Neural progenitor cell (in vitro differentiated cells): Measurements from ENCODE around the gene MATN1.

Experiments used
- CTCF ChIP-seq: fragments of 200-600 bp; sonication (generic); IDR thresholded peaks from 2 replicates; pipeline ENCODE4 v1.5.1; 2017; ENCODE audit warnings: antibody characterized with exemption, mild to moderate bottlenecking
- EZH2 ChIP-seq: fragments of 200-600 bp; sonication (generic); IDR thresholded peaks from 2 replicates; pipeline ENCODE4 v1.6.1; 2017; ENCODE audit warnings: antibody characterized with exemption, mild to moderate bottlenecking, moderate library complexity

DNA sequence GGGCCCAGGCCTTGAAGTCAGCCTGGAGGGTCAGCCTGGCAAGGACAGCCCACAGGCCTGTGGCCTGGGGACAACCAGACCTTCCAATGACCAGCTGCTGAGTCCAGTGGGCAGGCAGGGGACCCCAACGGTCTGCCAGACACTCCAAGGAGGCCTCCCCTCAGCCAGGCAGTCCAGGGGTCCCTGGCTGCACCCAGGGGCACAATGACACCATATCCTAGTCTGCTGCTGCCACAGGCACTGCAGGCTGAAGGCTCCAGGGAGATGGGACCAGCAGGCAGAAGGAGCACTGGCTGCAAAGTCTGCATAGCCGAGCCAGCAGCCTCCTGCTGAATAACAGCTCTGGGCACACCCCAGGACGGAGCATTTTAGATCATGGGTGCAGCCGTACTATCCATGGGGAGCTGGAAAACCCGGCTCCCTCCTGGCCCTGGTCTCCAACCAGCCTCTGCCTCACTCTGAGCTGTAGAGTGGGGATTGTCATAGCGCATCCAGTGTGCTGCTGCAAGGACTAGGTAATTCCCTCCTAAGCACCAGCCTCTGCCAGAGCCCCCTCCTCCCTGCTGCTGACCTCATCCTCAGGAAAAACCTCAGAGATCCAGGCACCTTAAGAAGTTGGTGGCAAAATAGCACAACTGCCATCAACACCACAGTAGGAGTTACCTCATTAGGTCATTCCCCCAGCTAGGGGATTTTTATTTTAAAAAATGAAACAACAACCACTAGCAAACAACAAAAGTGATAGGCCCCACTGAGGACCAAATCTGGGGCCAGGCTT lies 39.0 kb upstream of the MATN1 start:
- TF ChIP-seq EZH2 (no peak), CTCF (no peak)
